Measurements from ENCODE around the gene PBX1. TPM values are rescaled to one million over a fixed set of nuclear protein-coding genes. Genes with fewer than 3 reads are reported as not detected.
A peak's percentile ranks its signal among the peaks of the same experiment; 100 is the strongest.

The PBX1 gene
- total RNA-seq, 6 donors from 2014 or later = 17.8 to 59.6 (median 38.3) TPM

GRCh38 chr1:164771041-164771618 is 212.1 kb downstream of the PBX1 start:
- H3K27ac ChIP-seq = peak overlapping the region in 3 of 4 donors; percentile 38 to 76 (median 68)
- H3K4me3 ChIP-seq = no peak overlapping the region
- WGBS, 2 donors = 66 to 80% methylated on average over 8 of the region's 8 CpGs
- no peak for ATAC-seq (ENCODE audit: low FRiP score in 2 of 2)
- no peaks in the 10 kb centered on the region for H3K36me3 ChIP-seq
- H3K4me1 ChIP-seq = peaks cover 26 to 43% (median 34%) of the 10 kb centered on the region in 4 donors
- no peaks in the 10 kb centered on the region for H3K27me3 ChIP-seq
- TF ChIP-seq POLR2A (IDR thresholded peaks at IDR 0.05) = no peak
- no peak for TF ChIP-seq CTCF (IDR thresholded peaks at IDR 0.05)
- no peak for TF ChIP-seq POLR2AphosphoS5 (IDR thresholded peaks at IDR 0.05)
- no peak for TF ChIP-seq EP300 (IDR thresholded peaks at IDR 0.05)
- no peak for DNase-seq
- H3K9me3 ChIP-seq = no peaks in the 10 kb centered on the region

- 54 to 57% methylated on average over 7 of the region's 7 CpGs for WGBS, 2 donors
- peak overlapping the region; percentile 38 to 76 (median 64) for H3K27ac ChIP-seq
- H3K27me3 ChIP-seq = no peaks in the 10 kb centered on the region
- ATAC-seq (ENCODE audit: low FRiP score in 2 of 2) (peak in 1 of 2 donors; percentile 68), DNase-seq (no peak)
- H3K4me1 ChIP-seq = peaks cover 26 to 43% (median 34%) of the 10 kb centered on the region in 4 donors
- no peak overlapping the region for H3K4me3 ChIP-seq
- no peaks in the 10 kb centered on the region for H3K9me3 ChIP-seq
- no peak for TF ChIP-seq POLR2AphosphoS5 (IDR thresholded peaks at IDR 0.05)
- H3K36me3 ChIP-seq = no peaks in the 10 kb centered on the region
Observed at GRCh38 chr1:164771619-164772361, 212.8 kb downstream of the PBX1 start.

- TF ChIP-seq EP300 (IDR thresholded peaks at IDR 0.05) (peak in 1 of 4 donors; percentile 64), POLR2AphosphoS5 (IDR thresholded peaks at IDR 0.05) (peak; percentile 34 to 53), POLR2A (IDR thresholded peaks at IDR 0.05) (no peak), CTCF (IDR thresholded peaks at IDR 0.05) (no peak)
- Histone ChIP-seq H3K9me3 (no peaks in the 10 kb centered on the region), H3K4me1 (peaks cover 26 to 43% (median 34%) of the 10 kb centered on the region in 4 donors), H3K4me3 (no peak overlapping the region), H3K27me3 (no peaks in the 10 kb centered on the region), H3K27ac (peak overlapping the region; percentile 38 to 76 (median 64)), H3K36me3 (no peaks in the 10 kb centered on the region)
- WGBS, 2 donors = 66 to 79% methylated on average over 3 to 4 of the region's 4 CpGs
- peak; percentile 89 to 93 for ATAC-seq (ENCODE audit: low FRiP score in 2 of 2)
- DNase-seq = peak in 1 of 2 donors; percentile 90
Observed at GRCh38 chr1:164772635-164773034, 213.7 kb downstream of the PBX1 start.

GRCh38 chr1:164773102-164773501 is 214.1 kb downstream of the PBX1 start:
- Histone ChIP-seq H3K4me3 (no peak overlapping the region), H3K27me3 (no peaks in the 10 kb centered on the region), H3K36me3 (no peaks in the 10 kb centered on the region), H3K27ac (peak overlapping the region; percentile 27 to 76 (median 53)), H3K4me1 (peaks cover 26 to 43% (median 34%) of the 10 kb centered on the region in 4 donors), H3K9me3 (no peaks in the 10 kb centered on the region)
- DNase-seq (no peak), ATAC-seq (ENCODE audit: low FRiP score in 2 of 2) (no peak)
- TF ChIP-seq POLR2A (IDR thresholded peaks at IDR 0.05) (no peak), EP300 (IDR thresholded peaks at IDR 0.05) (no peak), CTCF (IDR thresholded peaks at IDR 0.05) (no peak), POLR2AphosphoS5 (IDR thresholded peaks at IDR 0.05) (no peak)
- WGBS, 2 donors = 66 to 90% methylated on average over 5 of the region's 5 CpGs

- Histone ChIP-seq H3K9me3 (no peaks in the 10 kb centered on the region), H3K4me1 (peaks cover 26 to 43% (median 34%) of the 10 kb centered on the region in 4 donors), H3K27ac (peak overlapping the region in 3 of 4 donors; percentile 35 to 48 (median 43)), H3K27me3 (no peaks in the 10 kb centered on the region), H3K4me3 (no peak overlapping the region), H3K36me3 (no peaks in the 10 kb centered on the region)
- no peak for ATAC-seq (ENCODE audit: low FRiP score in 2 of 2)
- 48 to 63% methylated on average over 4 of the region's 4 CpGs for WGBS, 2 donors
- DNase-seq = no peak
- TF ChIP-seq POLR2AphosphoS5 (IDR thresholded peaks at IDR 0.05) (no peak), CTCF (IDR thresholded peaks at IDR 0.05) (no peak), EP300 (IDR thresholded peaks at IDR 0.05) (no peak), POLR2A (IDR thresholded peaks at IDR 0.05) (no peak)
Observed at GRCh38 chr1:164774413-164774812, 215.4 kb downstream of the PBX1 start.
